Smooth muscle cell (in vitro differentiated cells): ENCODE results near the gene ARHGEF28. TPM values are rescaled to one million over a fixed set of nuclear protein-coding genes. Genes with fewer than 3 reads are reported as not detected.
A peak's percentile ranks its signal among the peaks of the same experiment; 100 is the strongest.

Experiments
- DNase-seq: peaks from one replicate; lab custom pipeline; 2025; ENCODE audit not compliant: unreplicated experiment; lab: John Stamatoyannopoulos, UW
- H2AFZ ChIP-seq: fragments of 200-600 bp; sonication (generic); 2 replicates; pipeline ENCODE4 v1.6.0; 2016; ENCODE audit warnings: antibody characterized with exemption, low read depth, mild to moderate bottlenecking
- H3F3A ChIP-seq: fragments of 200-600 bp; sonication (generic); 2 replicates; pipeline ENCODE4 v1.6.0; 2017; ENCODE audit warnings: antibody characterized with exemption, low read depth
- H3K27ac ChIP-seq: fragments of 200-600 bp; sonication (generic); 2 replicates; pipeline ENCODE4 v1.5.1; 2016; ENCODE audit warnings: low read depth, mild to moderate bottlenecking
- H3K27me3 ChIP-seq: fragments of 200-600 bp; sonication (generic); 2 replicates; pipeline ENCODE4 v1.6.1; 2016; ENCODE audit warnings: low read depth, mild to moderate bottlenecking
- H3K36me3 ChIP-seq: fragments of 200-600 bp; sonication (generic); 2 replicates; pipeline ENCODE4 v1.5.1; 2016; ENCODE audit warnings: low read depth
- H3K4me1 ChIP-seq: fragments of 200-600 bp; sonication (generic); 2 replicates; pipeline ENCODE4 v1.5.1; 2016; ENCODE audit warnings: low read depth
- H3K4me2 ChIP-seq: fragments of 200-600 bp; sonication (generic); 2 replicates; pipeline ENCODE4 v1.6.0; 2016; ENCODE audit warnings: mild to moderate bottlenecking
- H3K4me3 ChIP-seq: fragments of 200-600 bp; sonication (generic); 2 replicates; pipeline ENCODE4 v1.5.1; 2016; ENCODE audit warnings: mild to moderate bottlenecking
- H3K79me2 ChIP-seq: fragments of 200-600 bp; sonication (generic); 2 replicates; pipeline ENCODE4 v1.6.0; 2016; ENCODE audit warnings: low read depth, mild to moderate bottlenecking
- H3K9ac ChIP-seq: fragments of 200-600 bp; sonication (generic); 2 replicates; pipeline ENCODE4 v1.6.0; 2016; ENCODE audit warnings: low read depth
- H3K9me3 ChIP-seq: fragments of 200-600 bp; sonication (generic); replicated peaks from 2 replicates; pipeline ENCODE4 v1.5.1; 2016; ENCODE audit warnings: low read depth
- H4K20me1 ChIP-seq: fragments of 200-600 bp; sonication (generic); 2 replicates; pipeline ENCODE4 v1.6.0; 2016; ENCODE audit warnings: low read depth
- CTCF ChIP-seq: fragments of 200-600 bp; sonication (generic); IDR thresholded peaks from 2 replicates; pipeline ENCODE4 v1.5.1; 2017; ENCODE audit warnings: borderline replicate concordance, mild to moderate bottlenecking, antibody characterized with exemption; ENCODE audit not compliant: insufficient read depth, poor library complexity, severe bottlenecking
- WGBS: methylation state at CpG from one replicate; pipeline ENCODE4 v1.1.7; 2016; ENCODE audit warnings: low lambda C conversion rate; 5-methylcytosine and 5-hydroxymethylcytosine counted together
- polyA plus RNA-seq: library from polyadenylated mRNA; unstranded; fragments of >200 nt; fragmentation: Nextera tagmentation; extraction: Ambion mirVana; gene quantifications from 2 replicates; pipeline ENCODE4 v1.2.1, GENCODE V29; 2016
- total RNA-seq: library from RNA; depleted of rRNA; stranded (reverse); fragments of >200 nt; gene quantifications from 2 replicates; pipeline ENCODE4 v1.2.3, GENCODE V29; 2014

Gene ARHGEF28
- total and polyA plus RNA-seq, 2 experiments from 2014 or later, result 0.19 to 0.90 TPM

- Histone ChIP-seq H3K27ac (no peak overlapping the region), H2AFZ (no peak overlapping the region), H4K20me1 (no peaks in the 10 kb centered on the region), H3K79me2 (no peaks in the 10 kb centered on the region), H3K9me3 (no peaks in the 10 kb centered on the region), H3F3A (no peaks in the 10 kb centered on the region), H3K9ac (no peak overlapping the region), H3K4me1 (no peaks in the 10 kb centered on the region), H3K36me3 (no peaks in the 10 kb centered on the region), H3K4me3 (no peak overlapping the region), H3K27me3 (peaks cover 3% of the 10 kb centered on the region), H3K4me2 (no peak overlapping the region)
- peak; percentile 44 for TF ChIP-seq CTCF
- DNase-seq, result no peak
Observed at GRCh38 chr5:73596705-73597328, 29.2 kb upstream of the ARHGEF28 start.

DNA sequence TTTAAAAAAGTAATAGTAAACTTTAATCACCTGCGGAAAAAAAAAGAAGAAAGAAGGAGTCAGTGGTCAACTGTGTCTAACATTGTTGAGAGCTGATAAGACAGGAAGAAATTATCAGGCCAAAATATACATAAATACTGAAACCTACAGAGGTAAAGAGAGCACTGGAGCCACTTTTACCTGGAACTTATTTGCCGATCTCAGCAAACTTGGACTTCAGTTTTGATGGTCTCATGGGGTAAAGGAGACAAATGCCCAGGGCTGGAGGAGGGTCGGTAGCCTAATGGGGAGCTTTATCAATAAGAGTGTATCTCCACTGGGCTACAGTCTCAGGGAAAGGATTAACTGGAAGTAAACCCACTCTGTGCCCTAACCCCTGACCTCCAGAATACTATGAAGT lies 26.6 kb upstream of the ARHGEF28 start:
- no peak overlapping the region for H3K9ac ChIP-seq
- H3K27me3 ChIP-seq, result peaks cover 3% of the 10 kb centered on the region
- no peaks in the 10 kb centered on the region for H3K9me3 ChIP-seq
- H3F3A ChIP-seq, result no peaks in the 10 kb centered on the region
- H2AFZ ChIP-seq, result no peak overlapping the region
- H3K4me3 ChIP-seq, result no peak overlapping the region
- no peaks in the 10 kb centered on the region for H3K79me2 ChIP-seq
- no peaks in the 10 kb centered on the region for H3K36me3 ChIP-seq
- no peaks in the 10 kb centered on the region for H3K4me1 ChIP-seq
- TF ChIP-seq CTCF, result no peak
- H4K20me1 ChIP-seq, result no peaks in the 10 kb centered on the region
- no peak for DNase-seq
- H3K27ac ChIP-seq, result no peak overlapping the region
- H3K4me2 ChIP-seq, result no peak overlapping the region
- 96% methylated on average over 3 of the region's 3 CpGs for WGBS

DNA sequence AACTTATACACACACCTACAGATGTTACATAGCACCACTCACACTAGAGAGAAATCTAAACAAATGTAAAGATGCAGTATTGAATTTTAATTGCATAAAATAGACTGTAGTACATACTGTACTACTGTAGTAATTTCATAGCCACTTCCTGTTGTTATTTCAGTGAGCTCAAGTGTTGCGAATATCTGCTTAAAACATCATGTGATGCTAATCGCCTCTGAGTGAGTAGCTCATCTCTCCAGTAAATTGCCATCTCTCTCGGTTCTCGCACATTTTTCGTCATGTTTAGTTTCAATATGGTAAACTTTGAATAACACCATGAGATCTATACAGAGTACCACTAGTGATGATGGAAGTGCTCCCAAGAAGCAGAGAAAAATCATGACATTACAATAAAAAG lies 22.0 kb upstream of the ARHGEF28 start:
- H3K9me3 ChIP-seq, result no peaks in the 10 kb centered on the region
- H3K27ac ChIP-seq, result no peak overlapping the region
- 94% methylated on average over 5 of the region's 5 CpGs for WGBS
- no peak for TF ChIP-seq CTCF
- no peaks in the 10 kb centered on the region for H3K36me3 ChIP-seq
- no peaks in the 10 kb centered on the region for H3K4me1 ChIP-seq
- H3K79me2 ChIP-seq, result no peaks in the 10 kb centered on the region
- H4K20me1 ChIP-seq, result no peaks in the 10 kb centered on the region
- no peaks in the 10 kb centered on the region for H3F3A ChIP-seq
- no peak overlapping the region for H3K4me3 ChIP-seq
- DNase-seq, result no peak
- peaks cover 12% of the 10 kb centered on the region for H3K27me3 ChIP-seq
- H3K4me2 ChIP-seq, result no peak overlapping the region
- H2AFZ ChIP-seq, result no peak overlapping the region
- no peak overlapping the region for H3K9ac ChIP-seq

- H3K4me1 ChIP-seq, result no peaks in the 10 kb centered on the region
- no peak for TF ChIP-seq CTCF
- no peaks in the 10 kb centered on the region for H3K36me3 ChIP-seq
- 84% methylated on average over 8 of the region's 8 CpGs for WGBS
- no peak overlapping the region for H2AFZ ChIP-seq
- no peaks in the 10 kb centered on the region for H3K9me3 ChIP-seq
- DNase-seq, result no peak
- no peak overlapping the region for H3K27ac ChIP-seq
- no peaks in the 10 kb centered on the region for H3K79me2 ChIP-seq
- H3K4me2 ChIP-seq, result no peak overlapping the region
- H3K9ac ChIP-seq, result no peak overlapping the region
- no peaks in the 10 kb centered on the region for H4K20me1 ChIP-seq
- no peaks in the 10 kb centered on the region for H3F3A ChIP-seq
- no peak overlapping the region for H3K4me3 ChIP-seq
- H3K27me3 ChIP-seq, result peaks cover 12% of the 10 kb centered on the region
Observed at GRCh38 chr5:73605223-73606087, 20.5 kb upstream of the ARHGEF28 start.
